SK-N-SH treated with all-trans-retinoic acid at 6 μM for 48 hours (cell line): ENCODE data around the gene PPP2R1A.
A peak's percentile ranks its signal among the peaks of the same experiment; 100 is the strongest.

ENCODE experiments used
- ATAC-seq: fragments of 200-7000 bp; cut with Tn5 transposase; 3 replicates; pipeline ENCODE4 v1.9.1; 2020; ENCODE audit warnings: mild to moderate bottlenecking, moderate library complexity
- ARNTL ChIP-seq: fragments of 450-650 bp; formaldehyde crosslinking; IDR thresholded peaks from 2 replicates; pipeline ENCODE4 v1.5.0; 2020; ENCODE audit warnings: low read depth, mild to moderate bottlenecking, moderate library complexity, borderline replicate concordance
- BACH2 ChIP-seq: fragments of 250-450 bp; sonication (Bioruptor Pico); IDR thresholded peaks from 2 replicates; pipeline ENCODE4 v1.9.0; 2021; ENCODE audit warnings: mild to moderate bottlenecking, borderline replicate concordance
- ISL1 ChIP-seq: fragments of 250-450 bp; sonication (Bioruptor Pico); IDR thresholded peaks from 2 replicates; pipeline ENCODE4 v2.1.2; 2022; ENCODE audit warnings: mild to moderate bottlenecking, moderate library complexity
- OSR1 ChIP-seq: fragments of 250-450 bp; sonication (Bioruptor Pico); IDR thresholded peaks from 2 replicates; pipeline ENCODE4 v1.8.0; 2022; ENCODE audit warnings: moderate library complexity, mild to moderate bottlenecking, inconsistent platforms
- PPARA ChIP-seq: fragments of 250-450 bp; sonication (Bioruptor Pico); IDR thresholded peaks from 2 replicates; pipeline ENCODE4 v1.5.0; 2020; ENCODE audit warnings: mild to moderate bottlenecking, borderline replicate concordance
- RARB ChIP-seq: fragments of 250-450 bp; sonication (Bioruptor Pico); IDR thresholded peaks from 2 replicates; pipeline ENCODE4 v1.8.0; 2021; ENCODE audit warnings: mild to moderate bottlenecking, moderate library complexity
- SNAI2 ChIP-seq: fragments of 250-450 bp; sonication (Bioruptor Pico); IDR thresholded peaks from 2 replicates; pipeline ENCODE4 v1.5.0; 2020; ENCODE audit warnings: mild to moderate bottlenecking, moderate library complexity
- TCF4 ChIP-seq: fragments of 250-450 bp; sonication (Bioruptor Pico); IDR thresholded peaks from 2 replicates; pipeline ENCODE4 v1.8.0; 2021; ENCODE audit warnings: mild to moderate bottlenecking, moderate library complexity, borderline replicate concordance
- TOX ChIP-seq: fragments of 250-450 bp; sonication (Bioruptor Pico); IDR thresholded peaks from 2 replicates; pipeline ENCODE4 v1.8.0; 2021; ENCODE audit warnings: mild to moderate bottlenecking, moderate library complexity, borderline replicate concordance
- ZC3H10 ChIP-seq: fragments of 250-450 bp; sonication (Bioruptor Pico); IDR thresholded peaks from 2 replicates; pipeline ENCODE4 v1.5.1; 2021; ENCODE audit warnings: mild to moderate bottlenecking, moderate library complexity
- ZFP3 ChIP-seq: fragments of 250-450 bp; sonication (Bioruptor Pico); IDR thresholded peaks from 2 replicates; pipeline ENCODE4 v1.5.0; 2020; ENCODE audit warnings: mild to moderate bottlenecking, moderate library complexity
- ZFP30 ChIP-seq: fragments of 450-650 bp; formaldehyde crosslinking; IDR thresholded peaks from 2 replicates; pipeline ENCODE4 v1.5.0; 2022; ENCODE audit warnings: mild to moderate bottlenecking, moderate library complexity
- ZNF565 ChIP-seq: fragments of 450-650 bp; formaldehyde crosslinking; conservative IDR thresholded peaks from 2 replicates; pipeline ENCODE4 v1.5.0; 2020; ENCODE audit warnings: low read depth, mild to moderate bottlenecking, moderate library complexity
- ZNF70 ChIP-seq: fragments of 450-650 bp; formaldehyde crosslinking; IDR thresholded peaks from 2 replicates; pipeline ENCODE4 v1.5.0; 2020; ENCODE audit warnings: mild to moderate bottlenecking, moderate library complexity
- ZNF8 ChIP-seq: fragments of 450-650 bp; formaldehyde crosslinking; IDR thresholded peaks from 2 replicates; pipeline ENCODE4 v1.5.0; 2020; ENCODE audit warnings: mild to moderate bottlenecking, moderate library complexity
- TF ChIP-seq, protein P1 (sequence below): fragments of 250-450 bp; sonication (Bioruptor Pico); IDR thresholded peaks from 2 replicates; pipeline ENCODE4 v1.5.1; 2020; ENCODE audit warnings: low read depth, mild to moderate bottlenecking, moderate library complexity
- TF ChIP-seq, protein P2 (sequence below): fragments of 250-450 bp; sonication (Bioruptor Pico); IDR thresholded peaks from 2 replicates; pipeline ENCODE4 v1.8.0; 2021; ENCODE audit warnings: low read depth, mild to moderate bottlenecking, moderate library complexity, borderline replicate concordance
- TF ChIP-seq, protein P3 (sequence below): fragments of 250-450 bp; sonication (Bioruptor Pico); IDR thresholded peaks from 2 replicates; pipeline ENCODE4 v1.5.0; 2020; ENCODE audit warnings: mild to moderate bottlenecking, moderate library complexity
- TF ChIP-seq, protein P4 (sequence below): fragments of 250-450 bp; sonication (Bioruptor Pico); IDR thresholded peaks from 2 replicates; pipeline ENCODE4 v1.8.0; 2020; ENCODE audit warnings: mild to moderate bottlenecking, moderate library complexity, borderline replicate concordance

PPP2R1A gene

DNA sequence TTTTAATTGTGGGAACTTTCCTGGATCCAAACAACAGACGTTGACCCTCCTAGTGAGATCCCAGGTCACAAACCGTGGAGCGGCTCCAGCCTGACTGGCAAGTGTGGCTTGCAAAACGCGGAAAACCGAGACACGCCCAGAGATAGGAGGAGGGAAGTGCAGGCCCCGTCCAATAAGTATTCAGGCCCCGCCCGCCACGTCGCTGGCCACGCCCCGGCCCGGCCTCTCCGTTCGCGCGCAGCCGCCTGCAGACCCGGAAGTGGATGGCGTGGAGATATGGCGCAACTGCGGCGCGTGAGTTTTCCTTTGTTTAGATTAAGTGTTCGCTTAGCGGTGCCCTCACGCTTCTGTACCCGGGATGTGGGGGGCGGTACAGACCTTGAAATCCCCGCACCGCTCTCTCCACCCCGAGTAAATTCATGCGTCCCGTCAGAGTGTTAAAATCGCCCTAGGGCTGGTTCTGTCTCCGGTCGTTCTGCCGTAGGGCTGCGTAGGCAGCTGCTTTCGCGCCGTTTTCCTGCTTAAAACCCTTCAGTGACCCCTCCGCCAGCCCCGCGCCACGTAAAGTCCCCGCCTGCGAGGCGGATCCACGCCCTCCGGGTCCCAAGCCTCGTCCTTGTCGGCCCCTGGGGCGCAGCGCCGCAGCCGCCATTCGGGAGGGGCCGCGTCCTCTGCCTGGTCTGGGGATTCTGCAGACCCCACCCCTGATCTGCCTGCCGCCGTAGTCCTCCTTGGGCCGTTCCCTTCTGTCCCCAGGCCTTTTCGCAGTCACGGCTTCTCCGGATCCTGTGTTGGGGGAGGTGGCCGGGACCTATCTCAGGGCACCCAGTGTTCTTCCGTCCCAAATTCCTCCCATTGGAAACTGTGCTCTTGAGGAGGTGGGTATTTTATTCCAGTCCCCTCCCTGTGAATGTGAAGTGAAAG, 79.7 kb downstream of the PPP2R1A start, which contains the start of gene ZNF766:
Gene ZNF766 (plus strand): TSS at position 250 of the 924 bp plus-strand sequence. CDS start 27 bp downstream, at position 277.
- TF ChIP-seq ZFP3 (CRISPR knock-in tag): no peak
- TF ChIP-seq ARNTL (CRISPR knock-in tag): no peak
- TF ChIP-seq, protein P1, sequence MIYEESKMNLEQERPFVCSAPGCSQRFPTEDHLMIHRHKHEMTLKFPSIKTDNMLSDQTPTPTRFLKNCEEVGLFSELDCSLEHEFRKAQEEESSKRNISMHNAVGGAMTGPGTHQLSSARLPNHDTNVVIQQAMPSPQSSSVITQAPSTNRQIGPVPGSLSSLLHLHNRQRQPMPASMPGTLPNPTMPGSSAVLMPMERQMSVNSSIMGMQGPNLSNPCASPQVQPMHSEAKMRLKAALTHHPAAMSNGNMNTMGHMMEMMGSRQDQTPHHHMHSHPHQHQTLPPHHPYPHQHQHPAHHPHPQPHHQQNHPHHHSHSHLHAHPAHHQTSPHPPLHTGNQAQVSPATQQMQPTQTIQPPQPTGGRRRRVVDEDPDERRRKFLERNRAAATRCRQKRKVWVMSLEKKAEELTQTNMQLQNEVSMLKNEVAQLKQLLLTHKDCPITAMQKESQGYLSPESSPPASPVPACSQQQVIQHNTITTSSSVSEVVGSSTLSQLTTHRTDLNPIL (CRISPR knock-in tag): no peak
- TF ChIP-seq RARB (CRISPR knock-in tag): no peak
- TF ChIP-seq, protein P2, sequence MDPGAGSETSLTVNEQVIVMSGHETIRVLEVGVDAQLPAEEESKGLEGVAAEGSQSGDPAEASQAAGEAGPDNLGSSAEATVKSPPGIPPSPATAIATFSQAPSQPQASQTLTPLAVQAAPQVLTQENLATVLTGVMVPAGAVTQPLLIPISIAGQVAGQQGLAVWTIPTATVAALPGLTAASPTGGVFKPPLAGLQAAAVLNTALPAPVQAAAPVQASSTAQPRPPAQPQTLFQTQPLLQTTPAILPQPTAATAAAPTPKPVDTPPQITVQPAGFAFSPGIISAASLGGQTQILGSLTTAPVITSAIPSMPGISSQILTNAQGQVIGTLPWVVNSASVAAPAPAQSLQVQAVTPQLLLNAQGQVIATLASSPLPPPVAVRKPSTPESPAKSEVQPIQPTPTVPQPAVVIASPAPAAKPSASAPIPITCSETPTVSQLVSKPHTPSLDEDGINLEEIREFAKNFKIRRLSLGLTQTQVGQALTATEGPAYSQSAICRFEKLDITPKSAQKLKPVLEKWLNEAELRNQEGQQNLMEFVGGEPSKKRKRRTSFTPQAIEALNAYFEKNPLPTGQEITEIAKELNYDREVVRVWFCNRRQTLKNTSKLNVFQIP (CRISPR knock-in tag): no peak
- no peak for TF ChIP-seq ZNF565 (CRISPR knock-in tag)
- no peak for TF ChIP-seq SNAI2 (CRISPR knock-in tag)
- TF ChIP-seq, protein P3, sequence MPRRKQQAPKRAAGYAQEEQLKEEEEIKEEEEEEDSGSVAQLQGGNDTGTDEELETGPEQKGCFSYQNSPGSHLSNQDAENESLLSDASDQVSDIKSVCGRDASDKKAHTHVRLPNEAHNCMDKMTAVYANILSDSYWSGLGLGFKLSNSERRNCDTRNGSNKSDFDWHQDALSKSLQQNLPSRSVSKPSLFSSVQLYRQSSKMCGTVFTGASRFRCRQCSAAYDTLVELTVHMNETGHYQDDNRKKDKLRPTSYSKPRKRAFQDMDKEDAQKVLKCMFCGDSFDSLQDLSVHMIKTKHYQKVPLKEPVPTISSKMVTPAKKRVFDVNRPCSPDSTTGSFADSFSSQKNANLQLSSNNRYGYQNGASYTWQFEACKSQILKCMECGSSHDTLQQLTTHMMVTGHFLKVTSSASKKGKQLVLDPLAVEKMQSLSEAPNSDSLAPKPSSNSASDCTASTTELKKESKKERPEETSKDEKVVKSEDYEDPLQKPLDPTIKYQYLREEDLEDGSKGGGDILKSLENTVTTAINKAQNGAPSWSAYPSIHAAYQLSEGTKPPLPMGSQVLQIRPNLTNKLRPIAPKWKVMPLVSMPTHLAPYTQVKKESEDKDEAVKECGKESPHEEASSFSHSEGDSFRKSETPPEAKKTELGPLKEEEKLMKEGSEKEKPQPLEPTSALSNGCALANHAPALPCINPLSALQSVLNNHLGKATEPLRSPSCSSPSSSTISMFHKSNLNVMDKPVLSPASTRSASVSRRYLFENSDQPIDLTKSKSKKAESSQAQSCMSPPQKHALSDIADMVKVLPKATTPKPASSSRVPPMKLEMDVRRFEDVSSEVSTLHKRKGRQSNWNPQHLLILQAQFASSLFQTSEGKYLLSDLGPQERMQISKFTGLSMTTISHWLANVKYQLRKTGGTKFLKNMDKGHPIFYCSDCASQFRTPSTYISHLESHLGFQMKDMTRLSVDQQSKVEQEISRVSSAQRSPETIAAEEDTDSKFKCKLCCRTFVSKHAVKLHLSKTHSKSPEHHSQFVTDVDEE (CRISPR knock-in tag): no peak
- TF ChIP-seq PPARA (CRISPR knock-in tag): no peak
- TF ChIP-seq ZFP30 (CRISPR knock-in tag): no peak
- TF ChIP-seq OSR1 (CRISPR knock-in tag): no peak
- TF ChIP-seq BACH2: no peak
- TF ChIP-seq ZC3H10: no peak
- peak; percentile 99 for ATAC-seq

DNA sequence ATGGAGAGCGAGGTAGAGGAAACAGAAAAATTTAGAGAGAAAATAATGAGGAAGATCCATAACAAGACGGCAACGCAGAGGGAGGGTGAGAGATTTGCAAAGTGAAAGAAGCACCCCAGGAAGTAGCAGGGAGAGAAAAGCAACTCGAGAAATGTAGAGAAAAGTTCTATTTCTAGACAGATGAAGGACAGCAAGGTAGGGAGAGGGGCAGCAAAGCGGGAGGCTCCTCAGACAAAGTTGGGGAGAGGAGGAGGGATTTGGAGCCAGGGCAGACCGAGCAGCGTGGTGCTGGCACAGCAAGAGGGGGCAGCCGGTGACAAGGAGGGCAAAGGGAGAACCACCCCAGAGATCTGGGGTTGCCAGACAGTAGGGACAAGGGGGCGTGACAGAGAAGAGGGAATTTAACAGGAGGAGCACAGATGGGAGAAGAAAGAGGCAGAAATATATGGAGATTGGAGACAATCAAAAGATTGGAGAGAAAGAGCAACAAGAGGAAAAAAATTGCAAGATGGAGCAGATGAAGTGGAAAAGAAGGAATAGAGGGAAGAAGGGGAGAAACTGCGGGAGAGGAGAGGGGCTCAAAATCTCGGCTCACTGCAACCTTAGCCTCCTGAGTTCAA, 80.5 kb downstream of the PPP2R1A start:
- TF ChIP-seq ZNF565 (CRISPR knock-in tag) (no peak), PPARA (CRISPR knock-in tag) (no peak), TCF4 (CRISPR knock-in tag) (no peak), ARNTL (CRISPR knock-in tag) (no peak), ZC3H10 (no peak), ZFP30 (CRISPR knock-in tag) (no peak)
- TF ChIP-seq, protein P1 (CRISPR knock-in tag): no peak
- ATAC-seq: peak; percentile 36

DNA sequence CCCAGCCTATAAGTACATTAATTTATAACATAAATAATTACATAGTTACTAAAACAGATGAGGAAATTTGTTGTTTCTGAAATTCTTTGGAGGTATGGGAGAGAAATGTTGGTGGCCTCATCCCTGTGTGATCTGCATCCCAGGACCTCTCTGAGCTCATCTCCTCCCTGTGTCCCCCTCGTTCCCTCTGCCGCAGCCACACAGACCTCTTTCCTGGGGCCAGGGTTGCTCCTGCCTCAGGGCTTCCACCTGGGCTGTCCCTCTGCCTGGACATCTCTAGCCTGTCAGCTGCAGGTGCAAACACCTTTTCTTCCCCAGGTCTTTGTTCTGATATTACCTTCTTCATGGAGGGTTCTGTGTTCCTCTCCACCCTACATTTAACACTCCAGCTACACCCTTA, 83.4 kb downstream of the PPP2R1A start:
- TF ChIP-seq ARNTL (CRISPR knock-in tag) (no peak), TOX (CRISPR knock-in tag) (no peak), ZFP3 (CRISPR knock-in tag) (no peak), ZC3H10 (no peak), OSR1 (CRISPR knock-in tag) (no peak), ZNF8 (no peak), ZNF70 (no peak), ISL1 (CRISPR knock-in tag) (no peak), BACH2 (no peak)
- TF ChIP-seq, protein P2 (CRISPR knock-in tag): no peak
- TF ChIP-seq, protein P4, sequence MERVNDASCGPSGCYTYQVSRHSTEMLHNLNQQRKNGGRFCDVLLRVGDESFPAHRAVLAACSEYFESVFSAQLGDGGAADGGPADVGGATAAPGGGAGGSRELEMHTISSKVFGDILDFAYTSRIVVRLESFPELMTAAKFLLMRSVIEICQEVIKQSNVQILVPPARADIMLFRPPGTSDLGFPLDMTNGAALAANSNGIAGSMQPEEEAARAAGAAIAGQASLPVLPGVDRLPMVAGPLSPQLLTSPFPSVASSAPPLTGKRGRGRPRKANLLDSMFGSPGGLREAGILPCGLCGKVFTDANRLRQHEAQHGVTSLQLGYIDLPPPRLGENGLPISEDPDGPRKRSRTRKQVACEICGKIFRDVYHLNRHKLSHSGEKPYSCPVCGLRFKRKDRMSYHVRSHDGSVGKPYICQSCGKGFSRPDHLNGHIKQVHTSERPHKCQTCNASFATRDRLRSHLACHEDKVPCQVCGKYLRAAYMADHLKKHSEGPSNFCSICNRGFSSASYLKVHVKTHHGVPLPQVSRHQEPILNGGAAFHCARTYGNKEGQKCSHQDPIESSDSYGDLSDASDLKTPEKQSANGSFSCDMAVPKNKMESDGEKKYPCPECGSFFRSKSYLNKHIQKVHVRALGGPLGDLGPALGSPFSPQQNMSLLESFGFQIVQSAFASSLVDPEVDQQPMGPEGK (CRISPR knock-in tag): no peak
- TF ChIP-seq, protein P3 (CRISPR knock-in tag): no peak
- no peak for ATAC-seq
